Stimulated activated CD4-positive, alpha-beta T cell treated with anti-CD3 and anti-CD28 coated beads, Interleukin-1b, Interleukin-23, amount 100 ng/mL, for 48 hours (primary cell): ENCODE results near the gene STX10.

Experiments
- DNase-seq: peaks from one replicate; pipeline ENCODE4 v3.0.0-alpha.2; 2020

The STX10 gene

GRCh38 chr19:13138916-13139198, 11.3 kb downstream of the STX10 start:
- no peak for DNase-seq

- no peak for DNase-seq
Observed at GRCh38 chr19:13138171-13138915, 11.8 kb downstream of the STX10 start.

GRCh38 chr19:13137290-13137794, 12.8 kb downstream of the STX10 start:
- DNase-seq = no peak

GRCh38 chr19:13135068-13136062, 14.8 kb downstream of the STX10 start:
- DNase-seq = no peak

- DNase-seq = no peak
Observed at GRCh38 chr19:13134626-13135025, 15.5 kb downstream of the STX10 start.

- DNase-seq = no peak
Observed at GRCh38 chr19:13133241-13133870, 16.8 kb downstream of the STX10 start.

GRCh38 chr19:13132471-13133180, 17.5 kb downstream of the STX10 start:
- peak; percentile 82 for DNase-seq

- DNase-seq = no peak
Observed at GRCh38 chr19:13130886-13131490, 19.2 kb downstream of the STX10 start.

GRCh38 chr19:13129384-13129783, 20.8 kb downstream of the STX10 start:
- no peak for DNase-seq

- DNase-seq = no peak
Observed at GRCh38 chr19:13128583-13128982, 21.6 kb downstream of the STX10 start.

- DNase-seq = no peak
Observed at GRCh38 chr19:13127811-13128575, 22.2 kb downstream of the STX10 start.

- DNase-seq = no peak
Observed at GRCh38 chr19:13127051-13127450, 23.1 kb downstream of the STX10 start.

GRCh38 chr19:13122980-13123957, 26.9 kb downstream of the STX10 start:
- no peak for DNase-seq

GRCh38 chr19:13122275-13122878, 27.8 kb downstream of the STX10 start:
- DNase-seq = no peak

GRCh38 chr19:13121551-13122274, 28.5 kb downstream of the STX10 start:
- DNase-seq = no peak

GRCh38 chr19:13120817-13121216, 29.4 kb downstream of the STX10 start:
- DNase-seq = no peak

GRCh38 chr19:13120031-13120430, 30.1 kb downstream of the STX10 start:
- no peak for DNase-seq

GRCh38 chr19:13119627-13120026, 30.5 kb downstream of the STX10 start:
- no peak for DNase-seq
